ENCODE measurements around the gene TRIM58. TPM values are rescaled to one million over a fixed set of nuclear protein-coding genes. Genes with fewer than 3 reads are reported as not detected.

TRIM58 gene
- total RNA-seq, 2 experiments from 2014 or later: 0.45 TPM; not detected in 1

DNA sequence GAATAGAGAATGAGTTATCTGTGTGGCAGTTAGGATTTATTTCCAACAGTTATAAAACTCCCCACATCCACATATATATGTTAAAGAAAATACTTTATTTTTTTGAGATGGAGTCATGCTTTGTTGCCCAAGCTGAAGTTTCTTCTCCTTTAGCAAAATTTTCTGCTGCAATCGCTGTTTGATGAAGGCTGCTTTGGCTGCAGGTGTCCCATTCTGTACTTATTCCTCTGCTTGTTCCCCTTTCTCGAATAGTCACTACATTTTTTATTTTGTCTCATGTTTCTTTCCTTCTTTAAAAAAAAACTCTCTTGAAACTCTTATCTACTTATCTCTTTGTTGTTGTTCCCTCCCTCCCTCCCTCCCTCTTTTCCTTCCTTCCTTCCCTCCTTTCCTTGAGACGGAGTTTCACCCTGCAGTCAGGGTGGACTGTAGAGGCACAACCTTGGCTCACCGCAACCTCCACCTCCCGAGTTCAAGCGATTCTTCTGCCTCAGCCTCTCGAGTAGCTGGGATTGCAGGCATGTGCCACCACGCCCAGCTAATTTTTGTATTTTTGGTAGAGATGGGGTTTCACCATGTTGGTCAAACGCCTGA is 49.0 kb downstream of the TRIM58 start:
- Mint-ChIP-seq H3K36me3 (no peaks in the 10 kb centered on the region), H3K27me3 (no peaks in the 10 kb centered on the region), H3K4me3 (peak overlapping the region; percentile 61), H3K27ac (peak overlapping the region; percentile 67), H3K9me3 (ENCODE audit: low read depth) (peaks cover 2% of the 10 kb centered on the region), H3K4me1 (peaks cover 20% of the 10 kb centered on the region)
- CTCF ChIA-PET: interaction anchor here (0.7 kb wide), 1 partner anchor 31 kb away, joined by 3 read pairs; no protein-coding TSS in a partner anchor
- ATAC-seq (no peak), DNase-seq (no peak)

DNA sequence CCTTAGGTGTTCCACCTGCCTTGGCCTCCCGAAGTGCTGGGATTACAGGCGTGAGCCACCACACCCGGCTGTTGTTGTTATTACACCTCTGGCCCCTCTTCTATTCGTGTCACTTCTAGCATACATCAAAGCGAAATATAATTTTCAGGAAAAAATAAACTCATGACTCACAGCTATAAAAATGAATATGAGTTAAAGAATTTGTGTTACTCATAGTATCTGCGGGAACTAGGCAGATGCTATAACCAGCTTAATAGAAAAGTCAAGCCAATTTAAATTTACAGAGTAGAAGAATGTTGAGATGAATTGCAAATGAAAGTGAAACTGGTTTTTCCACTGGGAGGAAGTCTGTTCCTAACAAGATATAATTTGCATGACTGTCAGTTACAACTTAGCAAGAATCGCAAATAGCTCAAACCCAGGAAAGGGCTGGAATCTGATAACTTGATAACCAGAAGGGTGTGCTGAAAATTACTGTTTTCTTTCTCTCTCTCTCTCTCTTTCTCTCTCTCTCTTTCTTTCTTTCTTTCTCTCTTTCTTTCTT is 49.6 kb downstream of the TRIM58 start:
- Mint-ChIP-seq H3K4me3 (peak overlapping the region; percentile 61), H3K36me3 (no peaks in the 10 kb centered on the region), H3K27me3 (no peaks in the 10 kb centered on the region), H3K4me1 (peaks cover 20% of the 10 kb centered on the region), H3K9me3 (ENCODE audit: low read depth) (peaks cover 2% of the 10 kb centered on the region), H3K27ac (peak overlapping the region; percentile 67)
- CTCF ChIA-PET: interaction anchor here (0.7 kb wide), 1 partner anchor 30 kb away, joined by 3 read pairs; no protein-coding TSS in a partner anchor
- DNase-seq (no peak), ATAC-seq (peak; percentile 66)

DNA sequence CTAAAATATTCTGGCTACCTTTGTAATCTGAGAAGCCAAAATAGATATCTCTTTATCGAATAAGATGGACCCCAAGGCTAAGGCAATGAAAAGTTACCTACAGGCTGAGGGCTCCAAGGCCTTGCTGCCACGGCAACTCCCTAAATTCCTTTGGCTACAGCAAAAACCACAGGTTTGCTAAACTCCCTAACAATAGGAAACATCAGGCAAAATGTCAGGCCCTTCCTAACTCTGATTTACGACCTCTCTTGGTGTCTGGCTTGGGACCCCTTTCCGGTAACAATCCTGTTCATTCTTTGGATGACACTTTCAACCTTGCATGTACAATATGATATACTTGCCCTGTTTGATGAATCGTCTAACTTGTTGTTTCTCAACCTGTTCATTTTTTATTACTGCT is 51.8 kb downstream of the TRIM58 start:
- Mint-ChIP-seq H3K4me1 (peaks cover 20% of the 10 kb centered on the region), H3K36me3 (no peaks in the 10 kb centered on the region), H3K27me3 (no peaks in the 10 kb centered on the region), H3K4me3 (no peak overlapping the region), H3K27ac (no peak overlapping the region), H3K9me3 (ENCODE audit: low read depth) (peaks cover 2% of the 10 kb centered on the region)
- ATAC-seq (no peak), DNase-seq (no peak)
- CTCF ChIA-PET: no interaction called here

DNA sequence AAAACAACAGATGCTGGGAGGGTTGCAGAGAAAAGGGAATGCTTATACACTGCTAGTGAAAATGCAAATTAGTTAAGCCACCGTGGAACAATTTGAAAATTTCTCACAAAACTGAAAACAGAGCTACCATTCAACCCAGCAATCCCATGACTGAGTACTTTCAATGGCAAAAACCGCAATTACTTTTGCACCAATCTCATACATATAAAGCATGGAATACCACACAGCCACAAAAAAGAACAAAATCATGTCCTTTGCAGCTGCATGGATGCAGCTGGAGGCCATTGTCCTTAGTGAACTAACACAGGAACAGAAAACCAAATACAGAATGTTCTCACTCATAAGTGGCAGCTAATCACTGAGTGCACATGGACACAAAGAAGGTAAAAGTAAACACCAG is 56.8 kb downstream of the TRIM58 start:
- Mint-ChIP-seq H3K27me3 (no peaks in the 10 kb centered on the region), H3K4me3 (no peak overlapping the region), H3K36me3 (no peaks in the 10 kb centered on the region), H3K27ac (no peak overlapping the region), H3K4me1 (no peaks in the 10 kb centered on the region), H3K9me3 (ENCODE audit: low read depth) (peaks cover 2% of the 10 kb centered on the region)
- CTCF ChIA-PET: no interaction called here
- ATAC-seq: no peak
- no peak for DNase-seq

DNA sequence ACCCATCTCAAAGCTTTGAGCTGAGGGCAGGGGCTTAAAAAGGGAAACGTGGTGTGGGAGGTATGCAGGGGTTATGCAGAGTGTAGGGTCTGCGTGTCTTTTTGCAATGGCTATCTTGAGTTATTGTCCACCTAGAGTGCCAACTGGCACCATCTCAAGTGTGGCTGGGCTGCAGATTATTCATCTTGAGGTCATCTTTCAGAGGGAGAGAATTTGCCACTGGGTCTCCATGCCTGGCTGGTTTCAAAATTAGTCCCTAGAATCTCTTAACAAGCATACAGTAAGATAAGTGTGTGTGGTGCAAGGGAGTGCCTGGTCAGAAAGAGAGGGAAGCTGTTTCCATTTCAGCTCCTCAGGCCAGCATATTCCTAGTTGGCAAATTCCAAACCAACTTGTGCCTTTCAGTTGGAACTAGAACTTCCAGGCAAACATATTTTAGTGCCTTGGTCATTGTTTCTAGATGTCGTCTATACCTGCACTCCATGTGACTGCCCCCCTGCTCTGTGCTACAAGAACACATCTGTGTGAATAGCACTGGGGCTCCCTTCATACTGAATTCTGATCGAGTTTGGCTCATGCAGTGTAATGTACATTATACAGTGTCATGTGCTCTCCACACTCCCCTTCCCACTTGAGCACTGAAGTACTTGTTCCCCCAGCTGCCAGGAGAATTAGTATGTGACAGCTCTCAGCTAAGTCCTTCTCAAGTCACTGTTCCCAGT is 58.1 kb downstream of the TRIM58 start:
- CTCF ChIA-PET: no interaction called here
- no peaks in the 10 kb centered on the region for H3K36me3 Mint-ChIP-seq
- H3K27ac Mint-ChIP-seq: no peak overlapping the region
- no peaks in the 10 kb centered on the region for H3K4me1 Mint-ChIP-seq
- DNase-seq: no peak
- H3K9me3 Mint-ChIP-seq (ENCODE audit: low read depth): no peaks in the 10 kb centered on the region
- ATAC-seq: no peak
- H3K27me3 Mint-ChIP-seq: no peaks in the 10 kb centered on the region
- H3K4me3 Mint-ChIP-seq: no peak overlapping the region

DNA sequence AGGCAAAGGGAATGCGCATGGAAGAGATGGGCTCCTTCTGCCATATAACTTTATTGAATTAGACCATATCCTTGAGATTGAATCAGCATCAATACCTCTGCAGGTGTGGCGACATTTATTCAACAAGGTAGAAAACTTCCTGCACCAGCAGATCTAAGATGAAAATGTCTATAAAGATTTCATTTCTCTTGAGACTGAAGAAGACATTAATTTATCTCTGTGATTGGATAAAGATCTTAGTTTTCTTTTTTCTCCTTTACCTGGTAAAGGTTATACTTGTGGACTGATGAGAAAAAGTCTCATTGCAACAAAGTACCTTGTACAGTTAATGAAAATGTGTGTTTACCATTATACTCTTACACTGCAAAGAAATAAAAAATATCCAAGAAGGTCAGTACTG is 63.0 kb downstream of the TRIM58 start, which contains the start of gene OR2T8:
Gene OR2T8 (plus strand): TSS at position 301 of the 400 bp plus-strand sequence. CDS start 766 bp downstream, outside the sequence.
- H3K36me3 Mint-ChIP-seq: no peaks in the 10 kb centered on the region
- no peak for ATAC-seq
- no peak within 1 kb of the TSS for H3K4me3 Mint-ChIP-seq
- DNase-seq: no peak
- CTCF ChIA-PET: no interaction called here
- H3K27ac Mint-ChIP-seq: no peak within 1 kb of the TSS
- no peaks in the 10 kb centered on the region for H3K27me3 Mint-ChIP-seq
- no peaks in the 10 kb centered on the region for H3K4me1 Mint-ChIP-seq
- no peaks in the 10 kb centered on the region for H3K9me3 Mint-ChIP-seq (ENCODE audit: low read depth)

DNA sequence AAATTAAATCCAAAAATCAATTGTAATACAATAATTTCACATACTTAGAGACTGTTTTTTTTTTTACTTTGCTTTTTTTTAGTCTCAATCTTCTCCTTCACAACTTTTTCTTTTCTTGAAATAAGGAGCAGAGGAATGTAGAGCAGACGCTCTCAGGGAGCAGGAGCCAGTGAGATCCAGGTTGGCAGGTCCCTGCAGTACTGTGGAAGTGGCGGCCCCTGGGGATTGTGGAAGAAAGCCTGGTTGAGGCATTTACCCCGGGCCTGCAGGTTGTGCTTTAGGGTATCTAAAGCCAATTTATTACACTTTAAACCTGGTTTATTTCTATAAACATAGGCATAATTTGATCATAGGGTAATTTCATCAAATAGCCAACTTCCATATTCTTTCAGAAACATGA is 67.0 kb downstream of the TRIM58 start:
- H3K4me1 Mint-ChIP-seq: no peaks in the 10 kb centered on the region
- no peaks in the 10 kb centered on the region for H3K9me3 Mint-ChIP-seq (ENCODE audit: low read depth)
- H3K4me3 Mint-ChIP-seq: no peak overlapping the region
- ATAC-seq (no peak), DNase-seq (no peak)
- H3K27ac Mint-ChIP-seq: no peak overlapping the region
- CTCF ChIA-PET: no interaction called here
- no peaks in the 10 kb centered on the region for H3K36me3 Mint-ChIP-seq
- H3K27me3 Mint-ChIP-seq: no peaks in the 10 kb centered on the region

DNA sequence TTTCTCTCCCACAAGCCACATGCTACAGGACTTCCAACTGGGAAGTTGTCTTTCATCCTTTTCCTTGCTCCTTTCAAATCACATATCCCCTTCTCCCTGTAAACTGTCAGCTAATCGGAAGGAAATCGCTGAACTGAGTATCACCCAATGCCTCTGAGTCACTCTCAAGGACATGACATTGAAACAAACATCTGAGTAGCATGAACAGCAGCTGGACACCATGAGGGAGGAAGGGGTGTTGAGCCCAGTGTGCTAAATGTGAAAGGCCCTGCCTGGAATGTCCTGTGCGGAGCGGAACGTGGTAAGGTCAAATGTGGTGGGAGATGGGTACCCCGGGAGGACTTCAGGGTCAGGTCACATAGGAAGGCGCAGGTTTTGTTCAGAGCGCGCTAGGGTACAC is 67.9 kb downstream of the TRIM58 start, which contains the start of gene OR2AJ1:
Gene OR2AJ1 (plus strand): TSS at position 22 of the 400 bp plus-strand sequence. CDS start 8,880 bp downstream, outside the sequence.
- Mint-ChIP-seq H3K9me3 (ENCODE audit: low read depth) (no peaks in the 10 kb centered on the region), H3K4me3 (no peak within 1 kb of the TSS), H3K36me3 (no peaks in the 10 kb centered on the region), H3K4me1 (no peaks in the 10 kb centered on the region), H3K27me3 (no peaks in the 10 kb centered on the region), H3K27ac (no peak within 1 kb of the TSS)
- DNase-seq: no peak
- CTCF ChIA-PET: no interaction called here
- ATAC-seq: no peak

Other genes with a start within 250 kb of the TRIM58 start
- gene OR13G1, start 177.4 kb upstream of the TRIM58 start, total RNA-seq: not detected
- not detected for gene OR6F1, start 140.5 kb upstream of the TRIM58 start, total RNA-seq
- not detected for gene OR14K1, start 118.6 kb upstream of the TRIM58 start, total RNA-seq
- gene OR14A2, start 109.0 kb upstream of the TRIM58 start, total RNA-seq: not detected
- not detected for gene OR1C1, start 96.6 kb upstream of the TRIM58 start, total RNA-seq
- not detected for gene OR14A16, start 33.1 kb upstream of the TRIM58 start, total RNA-seq
- gene OR11L1, start 15.3 kb upstream of the TRIM58 start, total RNA-seq: not detected
- not detected for gene OR2W3, start 38.4 kb downstream of the TRIM58 start, total RNA-seq
- gene OR2T8, start 63.1 kb downstream of the TRIM58 start, total RNA-seq: not detected
- gene OR2AJ1, start 67.7 kb downstream of the TRIM58 start, total RNA-seq: not detected
- gene OR2L8, start 91.7 kb downstream of the TRIM58 start, total RNA-seq: not detected
- gene OR2AK2, start 108.0 kb downstream of the TRIM58 start, total RNA-seq: not detected
- gene OR2L5, start 156.5 kb downstream of the TRIM58 start, total RNA-seq: not detected
- under 1 TPM in 1 of 2 experiments, not detected in 1; 0.23 TPM for gene OR2L2, start 172.9 kb downstream of the TRIM58 start, total RNA-seq
- not detected for gene OR2L3, start 189.6 kb downstream of the TRIM58 start, total RNA-seq
- not detected for gene OR2L13, start 238.0 kb downstream of the TRIM58 start, total RNA-seq